Measurements from ENCODE around the gene RIMKLB. TPM values are rescaled to one million over a fixed set of nuclear protein-coding genes. Genes with fewer than 3 reads are reported as not detected.

The RIMKLB gene
- total and polyA plus RNA-seq, 2 experiments from 2014 or later, result 19.4 to 23.2 TPM

- no peak for DNase-seq
- peaks cover 13% of the 10 kb centered on the region for H3K4me1 ChIP-seq (ENCODE audit: insufficient read depth)
- no peak overlapping the region for H2AFZ ChIP-seq
- no peaks in the 10 kb centered on the region for H4K20me1 ChIP-seq (ENCODE audit: insufficient read depth)
- no peak overlapping the region for H3K9ac ChIP-seq
- H3F3A ChIP-seq (ENCODE audit: insufficient read depth), result peaks cover 15% of the 10 kb centered on the region; the same call in 1 of the 2 replicates
- WGBS, 2 experiments (ENCODE audit: low coverage in 1 of 2, low lambda C conversion rate in 2 of 2, missing lambda C conversion rate in 2 of 2), result 82 to 91% methylated on average over 4 of the region's 4 CpGs
- H3K27ac ChIP-seq, result no peak overlapping the region
- H3K4me3 ChIP-seq, result no peak overlapping the region
- in situ Hi-C loops (cut with MboI), result loop anchor here (25.0 kb wide), 1 partner anchor 348 kb away; no protein-coding TSS in a partner anchor
- H3K9me2 ChIP-seq (ENCODE audit: insufficient read depth), result no peaks in the 10 kb centered on the region
- H3K4me2 ChIP-seq (ENCODE audit: unreplicated experiment), result no peak overlapping the region
- no peaks in the 10 kb centered on the region for H3K36me3 ChIP-seq (ENCODE audit: low read depth)
- no peaks in the 10 kb centered on the region for H3K27me3 ChIP-seq (replicated peaks; ENCODE audit: insufficient read depth)
- TF ChIP-seq EZH2phosphoT487 (IDR thresholded peaks at IDR 0.05; ENCODE audit: insufficient read depth, low read depth), result no peak
- no peak for TF ChIP-seq EZH2 (IDR thresholded peaks at IDR 0.05; ENCODE audit: insufficient read depth, poor library complexity, severe bottlenecking)
- no peaks in the 10 kb centered on the region for H3K9me3 ChIP-seq (ENCODE audit: low read depth)
- H3K79me2 ChIP-seq (ENCODE audit: insufficient read depth), result no peaks in the 10 kb centered on the region
Measured at GRCh38 chr12:8689681-8690080, 8.1 kb upstream of the RIMKLB start.

GRCh38 chr12:8692573-8692972 is 5.2 kb upstream of the RIMKLB start:
- H3K4me2 ChIP-seq (ENCODE audit: unreplicated experiment), result no peak overlapping the region
- no peaks in the 10 kb centered on the region for H4K20me1 ChIP-seq (ENCODE audit: insufficient read depth)
- H2AFZ ChIP-seq, result peak overlapping the region; percentile 9; the same call in 1 of the 2 replicates
- H3K4me1 ChIP-seq (ENCODE audit: insufficient read depth), result peaks cover 11% of the 10 kb centered on the region
- H3K4me3 ChIP-seq, result no peak overlapping the region
- no peaks in the 10 kb centered on the region for H3K9me3 ChIP-seq (ENCODE audit: low read depth)
- peaks cover 14% of the 10 kb centered on the region; the same call in 1 of the 2 replicates for H3F3A ChIP-seq (ENCODE audit: insufficient read depth)
- no peaks in the 10 kb centered on the region for H3K79me2 ChIP-seq (ENCODE audit: insufficient read depth)
- H3K9ac ChIP-seq, result no peak overlapping the region
- DNase-seq, result no peak
- H3K27ac ChIP-seq, result no peak overlapping the region
- H3K27me3 ChIP-seq (replicated peaks; ENCODE audit: insufficient read depth), result no peaks in the 10 kb centered on the region
- in situ Hi-C loops (cut with MboI), result loop anchor here (25.0 kb wide), 1 partner anchor 345 kb away; no protein-coding TSS in a partner anchor
- no peaks in the 10 kb centered on the region for H3K36me3 ChIP-seq (ENCODE audit: low read depth)
- TF ChIP-seq EZH2phosphoT487 (IDR thresholded peaks at IDR 0.05; ENCODE audit: insufficient read depth, low read depth) (no peak), EZH2 (IDR thresholded peaks at IDR 0.05; ENCODE audit: insufficient read depth, poor library complexity, severe bottlenecking) (no peak)
- WGBS, 2 experiments (ENCODE audit: low coverage in 1 of 2, low lambda C conversion rate in 2 of 2, missing lambda C conversion rate in 2 of 2), result 53 to 57% methylated on average over 5 of the region's 5 CpGs
- H3K9me2 ChIP-seq (ENCODE audit: insufficient read depth), result no peaks in the 10 kb centered on the region

- Histone ChIP-seq H3K4me2 (ENCODE audit: unreplicated experiment) (no peak overlapping the region), H3K27ac (no peak overlapping the region), H3K9me2 (ENCODE audit: insufficient read depth) (no peaks in the 10 kb centered on the region), H3F3A (ENCODE audit: insufficient read depth) (no peaks in the 10 kb centered on the region), H3K9ac (no peak overlapping the region), H2AFZ (no peak overlapping the region), H3K4me1 (ENCODE audit: insufficient read depth) (peaks cover 11% of the 10 kb centered on the region; the same call in 1 of the 2 replicates), H3K4me3 (no peak overlapping the region), H3K27me3 (replicated peaks; ENCODE audit: insufficient read depth) (no peaks in the 10 kb centered on the region), H3K9me3 (ENCODE audit: low read depth) (no peaks in the 10 kb centered on the region), H4K20me1 (ENCODE audit: insufficient read depth) (no peaks in the 10 kb centered on the region), H3K79me2 (ENCODE audit: insufficient read depth) (peaks cover 15% of the 10 kb centered on the region), H3K36me3 (ENCODE audit: low read depth) (no peaks in the 10 kb centered on the region)
- TF ChIP-seq EZH2phosphoT487 (IDR thresholded peaks at IDR 0.05; ENCODE audit: insufficient read depth, low read depth) (no peak), EZH2 (IDR thresholded peaks at IDR 0.05; ENCODE audit: insufficient read depth, poor library complexity, severe bottlenecking) (no peak)
- WGBS, 2 experiments (ENCODE audit: low coverage in 1 of 2, low lambda C conversion rate in 2 of 2, missing lambda C conversion rate in 2 of 2), result 88 to 91% methylated on average over 10 of the region's 10 CpGs
- DNase-seq, result no peak
- in situ Hi-C loops (cut with MboI), result loop anchor here (25.0 kb wide), 1 partner anchor 342 kb away; no protein-coding TSS in a partner anchor
Measured at GRCh38 chr12:8695116-8695515, 2.7 kb upstream of the RIMKLB start.

GRCh38 chr12:8696442-8697090 is 1.2 kb upstream of the RIMKLB start:
- DNase-seq, result no peak
- Histone ChIP-seq H3K4me1 (ENCODE audit: insufficient read depth) (peaks cover 11% of the 10 kb centered on the region; the same call in 1 of the 2 replicates), H2AFZ (peak overlapping the region; percentile 96), H3K36me3 (ENCODE audit: low read depth) (no peaks in the 10 kb centered on the region), H3K4me3 (peak overlapping the region; percentile 88), H3K79me2 (ENCODE audit: insufficient read depth) (peaks cover 30% of the 10 kb centered on the region), H3K9me2 (ENCODE audit: insufficient read depth) (no peaks in the 10 kb centered on the region), H3K9ac (peak overlapping the region; percentile 93), H4K20me1 (ENCODE audit: insufficient read depth) (no peaks in the 10 kb centered on the region), H3K27ac (peak overlapping the region; percentile 69), H3K9me3 (ENCODE audit: low read depth) (no peaks in the 10 kb centered on the region), H3F3A (ENCODE audit: insufficient read depth) (no peaks in the 10 kb centered on the region), H3K27me3 (replicated peaks; ENCODE audit: insufficient read depth) (no peaks in the 10 kb centered on the region), H3K4me2 (ENCODE audit: unreplicated experiment) (peak overlapping the region; percentile 92)
- TF ChIP-seq EZH2 (IDR thresholded peaks at IDR 0.05; ENCODE audit: insufficient read depth, poor library complexity, severe bottlenecking) (no peak), EZH2phosphoT487 (IDR thresholded peaks at IDR 0.05; ENCODE audit: insufficient read depth, low read depth) (no peak)
- 23 to 24% methylated on average over 6 of the region's 6 CpGs for WGBS, 2 experiments (ENCODE audit: low coverage in 1 of 2, low lambda C conversion rate in 2 of 2, missing lambda C conversion rate in 2 of 2)
- in situ Hi-C loops (cut with MboI), result loop anchor here (25.0 kb wide), 1 partner anchor 341 kb away; no protein-coding TSS in a partner anchor
